Calu3 (cell line): ENCODE measurements around the gene AP2B1. TPM values are rescaled to one million over a fixed set of nuclear protein-coding genes. Genes with fewer than 3 reads are reported as not detected.

Source experiments
- BruUV-seq: library from RNA; stranded (reverse); fragments of 400-500 nt; replicated peaks from 2 replicates; lab custom pipeline; 2021; lab: Mats Ljungman, UMichigan
- CTCF ChIA-PET: fragments of 300-600 bp; sonication (Branson Sonifier 250); formaldehyde crosslinking; loops from one replicate; lab custom pipeline; 2022; ENCODE audit warnings: antibody characterized with exemption; lab: Charles Lee
- DNase-seq: peaks from one replicate; pipeline ENCODE4 v3.0.0; 2022
- H3K27ac Mint-ChIP-seq: one replicate; pipeline ENCODE4 v1.8.0; 2022; ENCODE audit warnings: mixed read lengths; ENCODE audit not compliant: unreplicated experiment
- H3K27me3 Mint-ChIP-seq: one replicate; pipeline ENCODE4 v1.8.0; 2022; ENCODE audit warnings: mixed read lengths; ENCODE audit not compliant: unreplicated experiment
- H3K36me3 Mint-ChIP-seq: one replicate; pipeline ENCODE4 v1.8.0; 2022; ENCODE audit warnings: mild to moderate bottlenecking, moderate library complexity, mixed read lengths; ENCODE audit not compliant: insufficient read depth, unreplicated experiment
- H3K4me1 Mint-ChIP-seq: one replicate; pipeline ENCODE4 v1.8.0; 2022; ENCODE audit warnings: mild to moderate bottlenecking, low read depth, mixed read lengths; ENCODE audit not compliant: unreplicated experiment
- H3K4me3 Mint-ChIP-seq: one replicate; pipeline ENCODE4 v1.8.0; 2022; ENCODE audit warnings: mild to moderate bottlenecking, low read depth, moderate library complexity, mixed read lengths; ENCODE audit not compliant: unreplicated experiment
- H3K9me3 Mint-ChIP-seq: one replicate; pipeline ENCODE4 v1.8.0; 2022; ENCODE audit warnings: low read depth, mixed read lengths; ENCODE audit not compliant: unreplicated experiment
- intact Hi-C: fragments of 100-400 bp; cut with micrococcal nuclease; formaldehyde crosslinking; loops from one replicate; pipeline ENCODE4 v1.10.0; 2022; ENCODE audit not compliant: unreplicated experiment
- total RNA-seq: library from RNA; stranded (reverse); gene quantifications from 2 replicates; pipeline ENCODE4 v1.2.3, GENCODE V29; 2022
- TF ChIP-seq, protein P1 (sequence below): fragments of 200-600 bp; IDR thresholded peaks from one replicate; pipeline ENCODE4 v1.8.0; 2022; ENCODE audit warnings: antibody characterized with exemption; ENCODE audit not compliant: unreplicated experiment

AP2B1 gene
- total RNA-seq, 1 experiment from 2014 or later: 309 TPM

- peak; percentile 80 for DNase-seq
- intact Hi-C loops: loop anchor here (1.0 to 10.0 kb wide), 4 partner anchors 134 to 575 kb away; no protein-coding TSS in a partner anchor
- Mint-ChIP-seq H3K36me3 (peaks cover 8% of the 10 kb centered on the region), H3K4me3 (no peak overlapping the region), H3K27ac (no peak overlapping the region), H3K4me1 (no peaks in the 10 kb centered on the region), H3K9me3 (no peaks in the 10 kb centered on the region), H3K27me3 (peaks cover 78% of the 10 kb centered on the region)
- BruUV-seq: no TSS peak
- CTCF ChIA-PET: interaction anchor here (0.6 to 3.6 kb wide), 12 partner anchors 12 to 684 kb away, joined by 3 to 25 read pairs (median 4); partner anchors contain the start of gene RFFL
- TF ChIP-seq, protein P1, sequence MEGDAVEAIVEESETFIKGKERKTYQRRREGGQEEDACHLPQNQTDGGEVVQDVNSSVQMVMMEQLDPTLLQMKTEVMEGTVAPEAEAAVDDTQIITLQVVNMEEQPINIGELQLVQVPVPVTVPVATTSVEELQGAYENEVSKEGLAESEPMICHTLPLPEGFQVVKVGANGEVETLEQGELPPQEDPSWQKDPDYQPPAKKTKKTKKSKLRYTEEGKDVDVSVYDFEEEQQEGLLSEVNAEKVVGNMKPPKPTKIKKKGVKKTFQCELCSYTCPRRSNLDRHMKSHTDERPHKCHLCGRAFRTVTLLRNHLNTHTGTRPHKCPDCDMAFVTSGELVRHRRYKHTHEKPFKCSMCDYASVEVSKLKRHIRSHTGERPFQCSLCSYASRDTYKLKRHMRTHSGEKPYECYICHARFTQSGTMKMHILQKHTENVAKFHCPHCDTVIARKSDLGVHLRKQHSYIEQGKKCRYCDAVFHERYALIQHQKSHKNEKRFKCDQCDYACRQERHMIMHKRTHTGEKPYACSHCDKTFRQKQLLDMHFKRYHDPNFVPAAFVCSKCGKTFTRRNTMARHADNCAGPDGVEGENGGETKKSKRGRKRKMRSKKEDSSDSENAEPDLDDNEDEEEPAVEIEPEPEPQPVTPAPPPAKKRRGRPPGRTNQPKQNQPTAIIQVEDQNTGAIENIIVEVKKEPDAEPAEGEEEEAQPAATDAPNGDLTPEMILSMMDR: peak; percentile 89
Measured at GRCh38 chr17:35747540-35748017, 160.5 kb downstream of the AP2B1 start.

GRCh38 chr17:35748341-35748841 lies 161.3 kb downstream of the AP2B1 start:
- no peaks in the 10 kb centered on the region for H3K9me3 Mint-ChIP-seq
- peak; percentile 52 for DNase-seq
- peaks cover 15% of the 10 kb centered on the region for H3K36me3 Mint-ChIP-seq
- intact Hi-C loops: loop anchor here (5.0 to 10.0 kb wide), 2 partner anchors 434 to 576 kb away; no protein-coding TSS in a partner anchor
- TF ChIP-seq, protein P1: no peak
- H3K27me3 Mint-ChIP-seq: peaks cover 78% of the 10 kb centered on the region
- H3K4me3 Mint-ChIP-seq: no peak overlapping the region
- no TSS peak for BruUV-seq
- no peaks in the 10 kb centered on the region for H3K4me1 Mint-ChIP-seq
- CTCF ChIA-PET: interaction anchor here (1.4 to 3.6 kb wide), 3 partner anchors 11 to 135 kb away, joined by 4 to 25 read pairs (median 20); no protein-coding TSS in a partner anchor
- H3K27ac Mint-ChIP-seq: no peak overlapping the region

DNA sequence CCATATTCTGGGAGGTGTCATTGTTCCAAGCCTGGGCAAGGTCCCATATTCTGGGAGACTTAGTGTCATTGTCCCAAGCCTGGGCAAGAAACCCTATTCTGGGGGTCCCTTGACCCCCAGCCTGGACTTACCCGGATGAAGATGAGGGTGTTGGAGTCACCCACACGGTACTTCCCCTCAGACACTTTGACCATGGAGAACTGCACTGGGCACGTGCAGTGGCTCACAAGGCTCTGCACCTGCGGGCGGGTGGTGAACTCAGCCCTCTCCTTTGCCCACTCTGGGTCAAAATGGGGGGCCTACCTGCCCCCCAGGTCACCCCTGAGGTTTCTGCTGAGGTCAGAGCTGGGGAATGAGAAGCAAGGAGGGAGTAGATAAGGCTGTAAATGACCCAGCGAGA lies 161.9 kb downstream of the AP2B1 start:
- H3K36me3 Mint-ChIP-seq: peaks cover 15% of the 10 kb centered on the region
- CTCF ChIA-PET: interaction anchor here (0.6 to 3.6 kb wide), 2 partner anchors 15 to 578 kb away, joined by 5 to 20 read pairs; no protein-coding TSS in a partner anchor
- no peaks in the 10 kb centered on the region for H3K9me3 Mint-ChIP-seq
- H3K4me3 Mint-ChIP-seq: no peak overlapping the region
- no peaks in the 10 kb centered on the region for H3K4me1 Mint-ChIP-seq
- peaks cover 77% of the 10 kb centered on the region for H3K27me3 Mint-ChIP-seq
- TF ChIP-seq, protein P1: no peak
- intact Hi-C loops: loop anchor here (5.0 to 10.0 kb wide), 2 partner anchors 434 to 577 kb away; no protein-coding TSS in a partner anchor
- H3K27ac Mint-ChIP-seq: no peak overlapping the region
- DNase-seq: no peak
- no TSS peak for BruUV-seq

GRCh38 chr17:35749560-35750412 lies 162.7 kb downstream of the AP2B1 start:
- no peak overlapping the region for H3K4me3 Mint-ChIP-seq
- DNase-seq: no peak
- H3K27me3 Mint-ChIP-seq: peaks cover 77% of the 10 kb centered on the region
- BruUV-seq: no TSS peak
- H3K9me3 Mint-ChIP-seq: no peaks in the 10 kb centered on the region
- no peak overlapping the region for H3K27ac Mint-ChIP-seq
- no peaks in the 10 kb centered on the region for H3K4me1 Mint-ChIP-seq
- CTCF ChIA-PET: interaction anchor here (0.6 to 3.6 kb wide), 4 partner anchors 14 to 579 kb away, joined by 3 to 20 read pairs (median 6); partner anchors contain the start of gene TAF15
- intact Hi-C loops: loop anchor here (5.0 to 10.0 kb wide), 2 partner anchors 435 to 577 kb away; no protein-coding TSS in a partner anchor
- TF ChIP-seq, protein P1: no peak
- peaks cover 15% of the 10 kb centered on the region for H3K36me3 Mint-ChIP-seq
